Measurements from ENCODE around the gene MAPT.
"Not testable (repeated sequence)": the region's sequence is repeated elsewhere in the genome, so short reads cannot be mapped to it uniquely, and the experiment has no call there.

Gene MAPT

DNA sequence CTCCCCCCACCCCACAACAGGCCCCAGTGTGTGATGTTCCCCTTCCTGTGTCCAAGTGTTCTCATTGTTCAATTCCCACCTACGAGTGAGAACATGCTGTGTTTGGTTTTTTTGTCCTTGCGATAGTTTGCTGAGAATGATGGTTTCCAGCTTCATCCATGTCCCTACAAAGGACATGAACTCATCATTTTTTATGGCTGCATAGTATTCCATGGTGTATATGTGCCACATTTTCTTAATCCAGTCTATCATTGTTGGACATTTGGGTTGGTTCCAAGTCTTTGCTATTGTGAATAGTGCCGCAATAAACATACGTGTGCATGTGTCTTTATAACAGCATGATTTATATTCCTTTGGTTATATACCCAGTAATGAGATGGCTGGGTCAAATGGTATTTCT, 62.4 kb downstream of the MAPT start:
- DNase-seq: not testable (repeated sequence)

DNA sequence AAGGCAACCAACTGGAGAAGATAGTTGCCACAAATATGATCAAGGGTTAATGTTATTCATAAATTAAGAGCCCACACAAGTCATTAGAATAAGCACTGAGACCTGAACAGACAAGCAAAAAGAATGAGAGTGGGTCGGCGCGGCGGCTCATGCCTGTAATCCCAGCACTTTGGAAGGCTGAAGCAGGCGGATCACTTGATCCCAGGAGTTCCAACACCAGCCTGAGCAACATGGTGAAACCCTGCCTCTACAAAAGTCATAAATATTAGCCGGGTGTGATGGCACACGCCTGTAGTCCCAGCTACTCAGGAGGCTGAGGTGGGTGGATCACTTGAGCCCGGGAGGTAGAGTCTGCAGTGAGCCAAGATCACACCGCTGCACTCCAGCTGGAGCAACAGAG, 64.0 kb downstream of the MAPT start:
- no peak for DNase-seq

DNA sequence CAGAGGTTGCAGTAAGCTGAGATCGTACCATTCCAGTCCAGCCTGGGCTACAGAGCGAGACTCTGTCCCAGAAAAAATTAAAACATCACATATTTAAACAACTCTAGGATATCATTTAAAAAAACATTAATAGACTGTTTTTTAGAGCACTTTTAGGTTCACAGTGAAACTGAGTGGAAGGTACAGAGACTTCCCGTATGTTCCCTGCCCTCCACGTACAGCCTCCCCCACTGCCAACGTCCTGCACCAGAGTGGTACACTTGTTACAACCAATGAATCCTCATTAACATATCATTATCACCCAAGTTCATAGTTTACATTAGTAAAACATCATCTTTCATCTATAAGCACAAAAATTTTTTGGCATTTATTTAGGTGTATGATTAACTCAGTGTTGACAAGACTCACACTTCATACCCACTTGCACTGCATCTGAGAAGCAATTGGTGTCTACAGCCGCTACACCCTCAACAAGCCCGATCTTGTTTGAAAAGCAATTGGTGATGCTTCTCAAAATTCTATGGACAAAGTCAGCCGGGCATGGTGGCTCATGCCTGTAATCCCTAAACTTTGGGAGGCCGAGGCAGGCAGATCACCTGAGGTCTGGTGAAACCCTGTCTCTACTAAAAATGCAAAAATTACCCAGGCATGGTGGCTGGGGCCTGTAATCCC, 64.8 kb downstream of the MAPT start:
- no peak for DNase-seq

DNA sequence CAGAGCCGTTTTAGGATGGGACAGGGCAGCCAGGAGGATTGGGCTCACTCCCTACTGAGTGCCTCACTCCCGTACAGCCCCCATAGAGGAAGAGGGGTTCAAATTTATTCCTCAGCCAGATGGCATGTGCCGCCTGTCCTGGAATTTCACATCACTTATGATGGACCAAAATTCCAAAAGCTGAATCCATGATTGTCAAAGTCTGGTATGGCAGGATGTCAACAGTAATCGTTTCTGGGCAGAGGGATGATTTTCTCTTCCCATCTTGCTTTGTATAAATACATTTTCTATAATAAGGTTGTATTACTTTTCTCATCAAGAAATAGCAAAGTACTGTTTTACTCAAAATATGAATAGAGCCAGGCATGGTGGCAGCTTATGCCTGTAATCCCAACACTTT, 66.0 kb downstream of the MAPT start:
- DNase-seq: no peak

DNA sequence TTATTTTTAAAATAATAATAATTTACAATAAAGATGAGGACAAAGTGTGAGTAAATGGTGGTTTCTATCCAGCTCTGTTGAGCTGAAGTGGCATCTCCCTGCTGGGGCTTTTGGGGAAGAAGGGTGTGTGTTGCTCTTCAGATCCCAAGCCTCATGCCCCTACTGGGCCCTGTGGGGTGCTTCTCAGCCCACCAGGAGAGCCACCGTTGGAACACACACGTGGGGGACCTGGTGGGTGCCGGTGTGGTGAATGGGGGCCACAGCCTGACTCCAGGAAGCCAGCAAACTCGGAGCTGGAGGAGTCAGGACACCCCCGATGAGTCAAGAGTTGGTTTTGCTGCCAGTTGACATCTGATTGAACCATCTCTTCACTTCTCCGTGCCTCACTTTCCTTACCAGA, 66.9 kb downstream of the MAPT start:
- DNase-seq: no peak

DNA sequence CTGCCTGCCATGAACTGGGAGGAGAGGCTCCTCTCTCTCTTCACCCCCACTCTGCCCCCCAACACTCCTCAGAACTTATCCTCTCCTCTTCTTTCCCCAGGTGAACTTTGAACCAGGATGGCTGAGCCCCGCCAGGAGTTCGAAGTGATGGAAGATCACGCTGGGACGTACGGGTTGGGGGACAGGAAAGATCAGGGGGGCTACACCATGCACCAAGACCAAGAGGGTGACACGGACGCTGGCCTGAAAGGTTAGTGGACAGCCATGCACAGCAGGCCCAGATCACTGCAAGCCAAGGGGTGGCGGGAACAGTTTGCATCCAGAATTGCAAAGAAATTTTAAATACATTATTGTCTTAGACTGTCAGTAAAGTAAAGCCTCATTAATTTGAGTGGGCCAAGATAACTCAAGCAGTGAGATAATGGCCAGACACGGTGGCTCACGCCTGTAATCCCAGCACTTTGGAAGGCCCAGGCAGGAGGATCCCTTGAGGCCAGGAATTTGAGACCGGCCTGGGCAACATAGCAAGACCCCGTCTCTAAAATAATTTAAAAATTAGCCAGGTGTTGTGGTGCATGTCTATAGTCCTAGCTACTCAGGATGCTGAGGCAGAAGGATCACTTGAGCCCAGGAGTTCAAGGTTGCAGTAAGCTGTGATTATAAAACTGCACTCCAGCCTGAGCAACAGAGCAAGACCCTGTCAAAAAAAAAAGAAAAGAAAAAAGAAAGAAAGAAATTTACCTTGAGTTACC, 68.0 kb downstream of the MAPT start:
- no peak for DNase-seq

DNA sequence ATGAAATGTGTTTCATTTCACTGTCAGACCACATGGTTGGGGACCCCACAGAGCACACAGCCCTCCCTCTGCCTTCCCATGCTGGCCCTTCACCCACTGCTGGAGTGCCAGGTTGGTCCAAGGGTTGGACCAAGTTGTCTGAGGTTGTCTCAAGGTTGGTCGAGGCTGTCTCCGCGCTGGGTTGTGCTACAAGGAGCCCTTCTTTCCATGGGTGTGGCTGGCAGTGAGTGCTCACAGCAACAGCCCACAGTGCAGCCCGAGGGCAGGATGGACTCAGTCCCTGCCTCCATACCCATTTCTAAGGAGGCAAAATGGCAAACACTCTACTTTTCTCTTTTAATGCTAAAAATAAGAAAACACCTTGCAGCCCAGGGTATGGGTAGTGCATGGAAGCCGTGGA, 68.9 kb downstream of the MAPT start:
- DNase-seq: no peak

DNA sequence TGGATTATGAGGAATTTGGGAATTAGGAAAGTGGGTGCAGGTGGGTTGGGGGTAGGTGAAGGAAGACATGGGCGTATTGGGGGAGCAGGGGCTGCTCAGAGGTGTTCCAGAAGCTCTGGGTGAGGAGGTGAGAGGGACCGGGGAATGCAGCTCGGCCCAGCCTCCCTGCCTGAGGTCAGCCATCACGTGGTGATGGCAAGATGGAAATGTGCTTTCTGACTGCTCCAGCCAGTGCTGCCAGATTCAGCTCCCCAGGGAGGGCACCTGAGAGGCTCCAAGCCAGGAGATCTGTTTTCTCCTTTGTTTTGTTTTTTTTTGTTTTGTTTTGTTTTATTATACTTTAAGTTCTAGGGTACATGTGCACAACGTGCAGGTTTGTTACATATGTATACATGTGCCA, 69.5 kb downstream of the MAPT start:
- no peak for DNase-seq

DNA sequence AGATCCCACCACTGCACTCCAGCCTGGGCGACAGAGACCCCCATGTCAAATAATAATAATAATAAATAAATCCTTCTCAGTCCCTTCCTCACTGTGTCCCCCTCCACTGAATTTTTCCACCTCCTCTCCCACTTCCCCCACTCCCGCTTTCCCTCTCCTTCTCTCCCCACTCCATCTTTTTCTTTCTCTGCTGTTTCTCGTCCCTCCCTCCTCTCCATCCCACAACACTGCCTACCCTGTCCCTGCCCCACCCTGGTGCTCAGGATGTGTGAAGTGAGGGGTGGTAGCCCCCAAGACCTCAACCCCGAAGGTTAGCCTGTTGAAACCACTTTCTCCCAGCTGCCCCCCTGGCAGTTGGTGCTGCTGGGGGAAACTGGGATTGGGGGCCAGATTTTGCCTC, 70.3 kb downstream of the MAPT start:
- DNase-seq: no peak

DNA sequence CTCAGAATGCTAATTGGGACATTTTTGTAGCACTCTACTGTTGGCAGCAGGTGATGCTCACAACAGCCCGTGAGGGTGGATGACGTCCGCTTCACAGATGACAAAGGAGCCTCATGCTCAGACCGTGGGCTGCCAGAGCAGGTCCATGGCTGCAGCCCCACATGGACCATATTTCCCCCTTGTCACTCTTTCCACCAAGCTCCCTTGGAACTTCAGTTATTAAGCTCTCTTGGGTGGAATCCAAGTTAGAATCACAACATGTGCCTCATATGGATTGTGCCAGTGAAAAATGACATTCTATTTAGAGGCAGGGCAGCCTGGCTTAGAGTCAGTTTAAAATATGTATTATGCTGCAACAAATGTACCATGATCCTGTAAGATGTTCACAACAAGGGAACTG, 71.5 kb downstream of the MAPT start:
- DNase-seq: no peak

DNA sequence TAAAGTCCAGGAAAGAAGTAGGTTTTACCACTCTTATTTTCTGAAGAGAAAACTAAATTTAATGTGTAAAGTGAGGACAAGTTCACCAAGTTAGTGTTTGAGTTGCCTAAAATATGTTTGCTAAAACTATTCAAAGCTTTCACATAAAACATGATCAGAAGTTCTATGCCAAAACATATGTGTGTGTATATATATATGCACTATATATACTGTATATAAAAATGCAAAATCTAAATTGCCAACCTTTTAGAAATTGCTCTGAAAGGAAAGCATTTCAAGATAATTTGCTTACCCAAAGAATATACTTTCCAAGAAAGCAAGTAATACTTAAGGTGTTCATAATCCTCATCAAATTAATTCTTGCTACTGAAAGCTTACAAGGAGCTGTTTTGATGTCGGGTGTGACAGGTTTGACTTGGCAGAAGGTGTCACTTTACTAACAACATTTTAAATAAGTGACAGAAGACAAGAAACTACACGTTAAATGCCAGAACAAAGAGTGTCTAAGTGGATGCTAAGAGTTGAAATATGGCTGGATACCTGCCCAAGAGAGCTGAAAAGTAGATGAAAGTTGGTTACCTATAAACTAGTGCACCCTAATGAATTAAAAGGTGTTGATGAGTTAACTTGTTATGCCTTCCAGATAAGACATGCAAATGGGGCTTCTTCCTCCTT, 72.4 kb downstream of the MAPT start:
- DNase-seq: no peak

DNA sequence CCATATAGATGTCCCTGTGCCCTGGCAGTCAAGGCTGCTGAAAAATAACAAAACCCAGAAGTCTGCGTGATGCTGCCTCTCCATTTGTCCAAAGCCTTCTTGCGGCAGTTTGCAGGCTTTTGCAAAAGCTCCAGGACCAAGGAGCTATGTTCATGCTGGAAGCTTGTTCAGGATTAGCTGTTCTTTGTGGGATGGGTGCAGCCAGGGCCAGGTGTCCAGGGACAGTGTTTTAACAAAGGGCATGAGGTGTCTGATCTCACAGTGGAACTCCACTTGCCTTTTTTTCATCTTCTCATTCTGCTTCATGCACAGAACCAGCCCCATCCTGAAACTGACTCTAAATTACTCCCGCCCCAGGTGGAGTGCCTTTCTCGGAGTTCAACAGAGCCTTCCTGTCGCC, 73.0 kb downstream of the MAPT start:
- DNase-seq: no peak

DNA sequence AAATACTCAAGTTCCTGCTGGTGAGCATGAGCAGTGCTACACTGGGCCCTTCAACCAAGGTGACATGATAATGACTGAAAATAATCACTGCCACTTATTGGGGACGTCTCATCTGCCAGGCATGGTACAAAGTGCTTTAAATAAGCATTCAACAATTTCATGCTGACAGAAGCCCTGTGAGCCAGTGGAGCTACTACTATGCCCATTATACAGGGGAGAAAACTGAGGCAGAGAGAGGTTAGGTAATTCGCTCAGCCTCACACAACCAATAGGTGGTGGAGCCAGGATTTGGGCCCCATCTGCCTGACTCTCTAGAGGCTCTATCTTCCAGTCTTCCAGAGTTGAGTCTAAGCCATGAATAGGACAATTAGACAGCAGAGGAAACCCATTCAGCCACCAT, 74.4 kb downstream of the MAPT start:
- no peak for DNase-seq

DNA sequence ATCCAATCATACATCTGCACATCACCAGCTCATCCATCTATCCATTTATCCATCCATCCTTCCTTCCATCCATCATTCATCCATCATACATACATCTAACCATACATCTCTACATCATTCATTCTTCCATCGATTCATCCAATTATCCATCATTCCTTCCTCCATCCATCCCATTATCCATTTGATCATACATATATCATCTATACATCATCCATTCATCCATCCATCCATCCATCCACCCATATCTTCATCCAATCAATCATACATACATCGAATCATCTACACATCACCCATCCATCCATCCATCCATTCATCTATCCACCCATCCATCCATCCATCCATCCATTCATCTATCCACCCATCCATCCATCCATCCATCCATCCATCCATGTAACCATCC, 75.4 kb downstream of the MAPT start:
- DNase-seq: no peak

DNA sequence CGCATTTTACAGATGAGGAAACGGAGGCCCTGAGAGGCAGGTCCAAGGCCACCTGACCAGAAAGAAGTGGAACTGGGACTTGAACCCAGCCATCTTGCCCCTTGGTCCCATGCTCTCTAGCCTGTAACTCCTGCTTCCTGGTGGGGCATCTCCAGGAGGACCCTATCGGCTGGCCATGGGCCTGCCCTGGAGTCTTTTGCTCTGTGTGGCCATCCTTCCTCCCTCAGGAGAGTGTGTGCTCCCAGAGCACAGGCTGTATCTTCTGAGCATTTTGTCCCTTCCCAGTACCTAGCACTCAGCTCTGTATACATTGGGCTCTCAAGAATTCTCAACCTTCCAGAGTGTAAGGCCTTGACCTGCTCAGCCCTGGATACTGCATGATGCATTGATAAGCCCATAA, 76.3 kb downstream of the MAPT start:
- no peak for DNase-seq

DNA sequence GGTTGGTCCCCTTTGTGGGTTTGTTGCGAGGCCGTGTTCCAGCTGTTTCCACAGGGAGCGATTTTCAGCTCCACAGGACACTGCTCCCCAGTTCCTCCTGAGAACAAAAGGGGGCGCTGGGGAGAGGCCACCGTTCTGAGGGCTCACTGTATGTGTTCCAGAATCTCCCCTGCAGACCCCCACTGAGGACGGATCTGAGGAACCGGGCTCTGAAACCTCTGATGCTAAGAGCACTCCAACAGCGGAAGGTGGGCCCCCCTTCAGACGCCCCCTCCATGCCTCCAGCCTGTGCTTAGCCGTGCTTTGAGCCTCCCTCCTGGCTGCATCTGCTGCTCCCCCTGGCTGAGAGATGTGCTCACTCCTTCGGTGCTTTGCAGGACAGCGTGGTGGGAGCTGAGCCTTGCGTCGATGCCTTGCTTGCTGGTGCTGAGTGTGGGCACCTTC, 77.4 kb downstream of the MAPT start:
- no peak for DNase-seq

DNA sequence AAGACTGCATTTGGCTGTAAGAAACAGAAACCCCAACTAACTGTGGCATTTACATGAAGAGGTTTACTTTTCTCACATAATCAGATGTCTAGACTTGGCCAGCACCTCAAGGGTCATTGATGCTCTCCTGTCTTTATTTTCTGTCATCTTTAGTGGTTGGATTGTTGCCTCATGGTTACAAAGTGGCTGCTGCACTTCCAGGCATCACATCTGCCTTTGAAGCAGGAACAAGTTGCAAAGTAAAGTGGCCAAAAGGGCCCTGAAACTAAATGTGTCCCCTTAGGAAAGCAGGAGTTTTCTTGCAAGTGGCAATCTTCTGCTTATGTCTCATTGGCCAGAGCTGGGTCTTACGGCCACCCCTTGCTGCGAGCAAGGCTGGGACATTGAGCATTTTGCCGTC, 78.2 kb downstream of the MAPT start:
- no peak for DNase-seq

DNA sequence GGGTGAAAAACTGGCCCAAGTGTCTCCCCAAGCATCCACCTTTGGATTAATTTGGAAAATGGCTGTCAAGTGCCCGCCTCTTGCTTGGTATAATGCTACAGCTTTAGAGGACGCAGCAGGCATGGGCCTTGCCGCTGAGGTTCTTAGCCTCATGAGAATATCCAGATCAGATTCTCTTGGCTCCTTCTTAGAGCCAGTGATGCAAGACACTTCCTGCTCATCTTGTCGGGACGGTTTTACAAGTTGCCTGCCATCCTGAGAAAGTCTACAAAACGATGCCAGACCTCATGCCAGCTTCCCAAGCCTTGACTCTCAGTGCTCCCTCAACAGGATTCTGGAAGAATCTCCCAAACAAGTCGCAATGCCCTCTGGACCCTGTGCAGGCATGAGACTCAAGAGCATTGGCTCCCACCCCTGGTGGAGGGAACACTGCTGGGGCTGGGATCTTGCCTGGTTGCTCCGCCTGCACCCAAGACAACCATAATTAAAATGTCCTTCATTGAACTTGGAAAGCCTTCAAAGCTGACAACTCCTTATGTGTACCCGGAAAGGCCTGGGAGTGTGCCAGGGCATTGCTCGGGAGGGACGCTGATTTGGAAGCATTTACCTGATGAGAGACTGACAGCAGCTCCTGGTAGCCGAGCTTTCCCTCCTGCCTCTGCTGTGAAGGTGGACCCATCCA, 78.9 kb downstream of the MAPT start:
- DNase-seq: no peak

DNA sequence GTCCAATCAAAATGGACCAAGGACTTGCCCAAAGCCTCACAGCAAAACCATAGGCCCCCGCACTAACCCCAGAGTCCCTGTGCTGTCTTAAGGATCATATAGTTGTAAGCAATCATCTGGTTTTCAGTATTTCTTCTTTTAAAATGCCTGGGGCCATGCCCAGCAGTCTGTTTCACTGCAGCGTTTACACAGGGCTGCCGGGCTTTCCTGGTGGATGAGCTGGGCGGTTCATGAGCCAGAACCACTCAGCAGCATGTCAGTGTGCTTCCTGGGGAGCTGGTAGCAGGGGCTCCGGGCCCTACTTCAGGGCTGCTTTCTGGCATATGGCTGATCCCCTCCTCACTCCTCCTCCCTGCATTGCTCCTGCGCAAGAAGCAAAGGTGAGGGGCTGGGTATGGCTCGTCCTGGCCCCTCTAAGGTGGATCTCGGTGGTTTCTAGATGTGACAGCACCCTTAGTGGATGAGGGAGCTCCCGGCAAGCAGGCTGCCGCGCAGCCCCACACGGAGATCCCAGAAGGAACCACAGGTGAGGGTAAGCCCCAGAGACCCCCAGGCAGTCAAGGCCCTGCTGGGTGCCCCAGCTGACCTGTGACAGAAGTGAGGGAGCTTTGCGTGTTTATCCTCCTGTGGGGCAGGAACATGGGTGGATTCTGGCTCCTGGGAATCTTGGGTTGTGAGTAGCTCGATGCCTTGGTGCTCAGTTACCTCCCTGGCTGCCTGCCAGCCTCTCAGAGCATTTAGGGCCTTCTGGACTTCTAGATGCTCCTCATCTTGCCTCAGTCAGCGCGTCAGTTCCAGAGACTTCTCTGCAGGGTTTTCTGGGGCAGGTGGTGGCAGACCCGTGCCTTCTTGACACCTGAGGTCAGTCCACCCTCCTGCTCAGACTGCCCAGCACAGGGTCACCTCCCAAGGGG, 79.8 kb downstream of the MAPT start:
- no peak for DNase-seq

DNA sequence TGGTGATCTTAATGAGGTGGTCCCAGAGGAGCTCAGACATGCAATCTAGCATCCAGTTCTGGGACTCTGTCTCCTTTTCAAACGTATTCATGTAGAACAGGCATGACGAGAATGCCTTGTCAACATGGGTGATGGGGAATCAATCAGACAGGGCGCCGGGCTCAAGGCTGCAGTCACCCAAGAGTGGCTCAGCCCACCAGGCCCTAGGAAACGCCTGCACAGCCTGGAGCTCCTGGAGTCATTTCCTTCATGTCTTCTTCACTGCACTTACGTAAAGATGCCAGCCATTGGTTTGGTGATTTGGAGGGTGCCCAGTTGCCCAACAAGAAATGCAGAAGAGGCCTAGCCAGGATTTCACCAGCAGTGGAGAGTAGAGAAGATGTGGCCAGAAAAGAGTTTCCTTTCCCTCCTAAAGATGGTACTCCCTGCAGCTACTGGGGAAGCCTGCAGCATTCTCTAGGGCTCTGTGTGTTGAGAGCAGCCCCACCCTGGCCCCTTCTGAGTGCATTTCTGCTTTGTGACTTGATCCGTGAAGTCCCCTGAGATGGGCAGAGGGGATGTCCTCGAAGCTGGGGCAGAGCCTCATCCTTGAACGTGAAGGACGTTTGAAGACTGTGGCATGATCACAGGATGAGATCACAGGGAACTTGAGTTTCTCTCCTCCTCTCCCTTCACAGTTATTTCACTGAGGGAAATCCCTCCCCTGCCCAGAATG, 80.7 kb downstream of the MAPT start:
- DNase-seq: no peak

DNA sequence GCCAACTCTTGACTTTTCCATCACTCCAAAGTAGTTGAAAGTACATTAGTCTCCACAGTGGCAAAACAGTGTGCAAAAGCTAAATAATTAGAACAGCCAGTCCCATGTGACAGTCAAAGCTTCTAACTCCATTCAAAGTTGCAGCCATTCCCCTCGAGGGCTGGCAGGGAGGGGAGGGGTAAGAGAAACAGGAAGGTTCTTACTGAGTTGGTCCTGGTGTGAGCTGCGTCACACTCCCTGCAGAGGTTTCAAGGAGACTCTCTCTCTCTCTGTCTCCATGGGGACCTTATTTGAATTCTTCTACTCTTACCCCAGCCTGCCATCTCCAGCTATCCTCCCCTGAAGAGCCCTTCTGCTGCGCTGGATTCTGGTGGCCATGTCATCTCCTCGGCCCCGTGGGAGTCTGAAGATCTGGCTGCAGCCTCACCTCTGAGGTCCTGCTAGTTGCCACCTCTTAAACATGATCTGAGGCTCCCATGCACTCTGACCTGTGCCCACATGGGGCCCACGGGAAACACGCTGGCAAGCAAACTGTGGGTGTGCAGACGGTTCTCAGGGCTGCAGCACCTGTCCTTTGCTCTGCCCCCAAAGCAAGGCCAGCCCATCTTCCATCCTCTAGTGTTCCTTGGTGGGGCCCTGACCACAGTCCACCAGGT, 81.4 kb downstream of the MAPT start:
- DNase-seq: no peak
